GM12864 (cell line): ENCODE data around the gene HOXD8.

Source experiments
- DNase-seq: peaks from one replicate; pipeline ENCODE4 v3.0.0-alpha.2; 2011; ENCODE audit warnings: low read depth
- H3K4me3 ChIP-seq: 2 replicates; pipeline ENCODE4 v1.5.1; 2011; ENCODE audit warnings: mild to moderate bottlenecking, low read depth, low read length, control low read depth
- TF ChIP-seq, protein P1 (sequence below): IDR thresholded peaks from 2 replicates; pipeline ENCODE4 v1.5.1; 2011; ENCODE audit warnings: low read depth, mild to moderate bottlenecking, moderate library complexity, low read length, control low read depth, inconsistent platforms; ENCODE audit errors: missing control alignments

Gene HOXD8

DNA sequence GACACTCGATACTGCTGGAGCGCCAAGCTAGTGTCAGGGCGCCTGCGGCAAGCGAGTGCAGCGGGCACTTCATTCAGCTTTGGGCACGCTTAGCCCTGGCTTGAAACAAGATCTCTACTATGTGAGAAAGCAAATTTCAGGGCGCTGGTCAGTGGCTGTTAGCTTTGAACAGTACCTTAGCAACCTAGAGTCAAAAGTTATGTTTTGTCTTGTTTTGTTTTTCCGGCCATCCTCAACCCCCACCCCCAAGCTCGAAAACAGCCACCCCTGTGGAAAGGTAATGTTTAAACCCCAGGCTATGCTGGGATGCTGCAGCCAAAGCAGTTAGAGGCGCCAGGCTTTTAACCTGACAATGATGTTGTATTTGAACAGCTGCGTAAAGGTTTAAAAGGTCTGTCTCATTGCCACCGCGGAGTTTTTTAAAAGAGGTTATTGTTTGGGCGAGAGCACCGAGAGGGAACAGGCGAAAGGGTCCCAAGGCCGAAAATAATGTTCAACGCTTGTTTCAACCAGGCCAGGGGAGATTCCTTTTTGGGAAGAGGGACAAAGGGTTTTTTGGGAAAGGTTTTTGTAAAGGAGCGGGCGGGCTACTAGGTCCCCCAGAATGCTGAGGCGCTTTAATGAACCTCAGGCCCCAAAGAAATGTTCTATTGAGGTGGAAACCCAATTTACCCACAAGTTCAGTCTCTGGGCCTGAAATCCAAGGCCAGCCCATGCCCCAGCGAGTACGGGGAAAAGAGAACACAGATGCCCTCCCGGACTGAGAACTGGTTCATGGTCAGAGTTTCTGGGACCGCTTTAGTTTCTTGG is 15.2 kb upstream of the HOXD8 start:
- H3K4me3 ChIP-seq, result no peak overlapping the region
- no peak for DNase-seq
- TF ChIP-seq, protein P1, sequence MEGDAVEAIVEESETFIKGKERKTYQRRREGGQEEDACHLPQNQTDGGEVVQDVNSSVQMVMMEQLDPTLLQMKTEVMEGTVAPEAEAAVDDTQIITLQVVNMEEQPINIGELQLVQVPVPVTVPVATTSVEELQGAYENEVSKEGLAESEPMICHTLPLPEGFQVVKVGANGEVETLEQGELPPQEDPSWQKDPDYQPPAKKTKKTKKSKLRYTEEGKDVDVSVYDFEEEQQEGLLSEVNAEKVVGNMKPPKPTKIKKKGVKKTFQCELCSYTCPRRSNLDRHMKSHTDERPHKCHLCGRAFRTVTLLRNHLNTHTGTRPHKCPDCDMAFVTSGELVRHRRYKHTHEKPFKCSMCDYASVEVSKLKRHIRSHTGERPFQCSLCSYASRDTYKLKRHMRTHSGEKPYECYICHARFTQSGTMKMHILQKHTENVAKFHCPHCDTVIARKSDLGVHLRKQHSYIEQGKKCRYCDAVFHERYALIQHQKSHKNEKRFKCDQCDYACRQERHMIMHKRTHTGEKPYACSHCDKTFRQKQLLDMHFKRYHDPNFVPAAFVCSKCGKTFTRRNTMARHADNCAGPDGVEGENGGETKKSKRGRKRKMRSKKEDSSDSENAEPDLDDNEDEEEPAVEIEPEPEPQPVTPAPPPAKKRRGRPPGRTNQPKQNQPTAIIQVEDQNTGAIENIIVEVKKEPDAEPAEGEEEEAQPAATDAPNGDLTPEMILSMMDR, result no peak

DNA sequence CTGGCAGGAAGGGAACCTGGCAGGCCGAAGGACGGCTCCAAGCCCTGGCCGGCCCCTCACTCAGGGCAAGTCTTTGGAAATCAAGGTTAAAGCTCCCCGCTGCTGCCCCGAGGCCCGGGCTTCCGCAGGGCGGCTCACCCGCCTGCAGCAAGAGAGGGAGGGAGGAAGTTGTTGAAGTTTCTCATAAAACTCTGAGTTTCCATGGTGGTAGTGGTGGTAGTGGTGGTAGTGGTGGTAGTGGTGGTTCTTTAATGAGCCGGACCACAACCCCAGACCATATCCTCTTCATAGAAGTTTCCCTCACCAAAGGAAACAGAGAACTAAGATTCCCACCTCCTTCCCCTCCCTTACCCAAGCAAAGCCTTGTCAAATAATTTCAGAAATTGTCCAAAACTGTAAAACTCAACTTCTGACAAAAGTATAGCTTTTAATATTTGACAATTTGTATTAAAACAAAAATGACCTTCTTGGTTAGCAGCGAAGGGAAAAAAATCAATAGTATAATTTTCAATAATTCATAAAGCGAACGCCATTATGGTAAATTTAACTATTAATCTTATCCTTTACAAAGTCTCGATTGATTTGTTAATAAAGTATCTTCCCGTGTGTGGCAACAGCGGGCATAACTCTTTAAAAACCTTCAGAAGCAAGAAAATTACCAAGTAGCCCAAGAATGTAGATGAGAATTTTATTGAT is 14.4 kb upstream of the HOXD8 start:
- DNase-seq, result no peak
- no peak overlapping the region for H3K4me3 ChIP-seq
- TF ChIP-seq, protein P1, result no peak

DNA sequence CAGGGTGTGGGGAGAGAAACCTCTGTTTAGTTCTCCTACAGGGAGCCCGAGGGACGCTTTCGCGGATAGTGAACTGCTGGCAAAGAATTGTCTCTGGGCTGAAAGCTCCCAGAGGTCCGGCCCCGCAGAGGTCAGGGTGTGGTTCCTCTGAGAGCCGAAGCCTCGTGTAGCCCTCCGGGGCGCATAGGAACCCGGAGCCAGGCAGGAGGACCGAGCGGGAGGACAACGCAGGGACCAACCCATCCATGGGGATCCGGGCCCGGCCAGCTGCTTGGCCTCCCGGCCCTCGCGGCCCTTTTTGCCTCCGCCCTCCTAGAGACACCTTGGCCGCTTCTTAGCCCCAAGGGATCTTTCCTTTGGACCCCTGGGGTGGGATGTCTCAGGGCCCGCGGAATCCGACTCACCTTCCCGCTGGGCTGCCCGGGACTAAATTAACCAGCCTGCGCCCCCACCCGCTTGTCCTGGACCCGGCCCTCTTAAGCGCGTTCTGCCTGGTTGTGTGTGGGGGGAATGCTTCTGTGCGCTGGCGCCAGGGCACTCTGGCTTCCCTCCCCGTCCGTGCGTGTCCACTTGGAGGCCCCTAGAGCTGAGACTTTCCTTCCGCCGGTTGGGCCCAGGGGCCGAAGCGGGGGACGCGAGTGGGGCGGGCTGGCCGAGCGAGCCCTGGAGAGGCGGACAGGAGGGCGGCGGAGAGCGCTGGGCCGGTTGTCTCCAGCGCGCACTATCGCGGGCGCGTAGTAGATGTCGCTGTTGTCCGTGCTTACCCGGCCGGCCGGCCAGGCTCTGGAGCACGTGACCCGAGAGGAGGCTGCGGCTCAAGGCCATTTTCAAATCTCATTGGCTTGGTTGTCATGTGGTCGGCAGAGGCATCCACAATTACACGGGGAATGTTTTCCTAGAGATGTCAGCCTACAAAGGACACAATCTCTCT is 13.4 kb upstream of the HOXD8 start, which contains the start of gene HOXD10:
HOXD10 (plus strand) TSS at position 896 of the 931 bp plus-strand sequence. CDS start 56 bp downstream, outside the sequence.
- no peak within 1 kb of the TSS for H3K4me3 ChIP-seq
- no peak for DNase-seq
- TF ChIP-seq, protein P1, result no peak

DNA sequence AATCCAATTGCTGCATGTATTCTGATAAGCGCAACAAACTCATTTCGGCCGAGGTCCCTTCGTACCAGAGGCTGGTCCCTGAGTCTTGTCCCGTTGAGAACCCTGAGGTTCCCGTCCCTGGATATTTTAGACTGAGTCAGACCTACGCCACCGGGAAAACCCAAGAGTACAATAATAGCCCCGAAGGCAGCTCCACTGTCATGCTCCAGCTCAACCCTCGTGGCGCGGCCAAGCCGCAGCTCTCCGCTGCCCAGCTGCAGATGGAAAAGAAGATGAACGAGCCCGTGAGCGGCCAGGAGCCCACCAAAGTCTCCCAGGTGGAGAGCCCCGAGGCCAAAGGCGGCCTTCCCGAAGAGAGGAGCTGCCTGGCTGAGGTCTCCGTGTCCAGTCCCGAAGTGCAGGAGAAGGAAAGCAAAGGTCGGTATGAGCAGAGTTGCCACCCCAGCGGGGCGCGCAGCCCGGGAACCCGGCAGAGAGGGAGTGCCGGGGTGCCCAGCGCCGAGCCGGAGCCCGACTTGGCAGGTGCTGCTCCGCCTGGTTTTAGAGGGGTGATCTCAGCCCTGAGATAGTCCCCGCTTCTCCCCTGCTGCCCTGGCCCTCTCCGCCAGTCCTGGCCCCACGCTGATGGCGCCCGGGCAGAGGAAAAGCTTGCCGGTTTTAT is 12.2 kb upstream of the HOXD8 start:
- no peak overlapping the region for H3K4me3 ChIP-seq
- TF ChIP-seq, protein P1, result no peak
- DNase-seq, result no peak

DNA sequence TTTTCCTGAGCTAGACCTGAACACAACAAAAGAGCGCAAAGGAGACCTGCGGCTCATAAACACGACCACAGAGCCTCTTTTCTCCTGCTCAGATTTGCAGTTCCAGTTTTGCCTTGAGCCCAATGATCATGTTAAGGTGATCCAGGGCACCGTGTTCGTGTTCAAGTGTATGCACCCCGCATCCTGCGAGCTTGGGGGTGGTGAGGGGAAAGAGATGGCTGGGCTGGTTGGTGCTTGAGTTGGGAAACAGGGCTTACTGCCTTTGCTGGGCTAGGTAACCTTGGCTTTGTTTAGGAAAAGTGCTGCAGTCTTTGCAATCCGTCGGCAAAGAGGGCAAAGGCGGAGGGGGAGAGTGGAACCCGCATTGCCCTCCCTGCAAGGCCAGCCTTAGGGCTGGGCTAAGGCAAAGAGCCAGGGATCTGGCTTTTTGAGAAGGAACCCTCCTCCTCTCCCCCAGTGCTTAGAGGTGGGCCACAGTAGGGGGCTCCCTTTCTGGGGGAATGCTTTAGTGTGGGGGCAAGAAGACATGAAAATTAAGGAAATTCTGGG is 11.6 kb upstream of the HOXD8 start:
- no peak for DNase-seq
- H3K4me3 ChIP-seq, result no peak overlapping the region
- TF ChIP-seq, protein P1, result no peak
